Peyer's patch (tissue), 4 donors: ENCODE data around the gene A3GALT2. TPM values are rescaled to one million over a fixed set of nuclear protein-coding genes. Genes with fewer than 3 reads are reported as not detected.

ENCODE experiments used
- DNase-seq, 3 donors: peaks; one replicate each; pipeline ENCODE4 v3.0.0-alpha.2; 2017 to 2019
- H3K27ac ChIP-seq, 4 donors: fragments of 200-600 bp; sonication (generic); one replicate each; pipeline ENCODE4 v1.5.1; 2016 to 2019
- H3K27me3 ChIP-seq, 2 donors: fragments of 200-600 bp; sonication (generic); one replicate each; pipeline ENCODE4 v1.5.1; 2019
- H3K36me3 ChIP-seq, 3 donors: fragments of 200-600 bp; sonication (generic); one replicate each; pipeline ENCODE4 v1.5.1; 2016 to 2019
- H3K4me1 ChIP-seq, 4 donors: fragments of 200-600 bp; sonication (generic); one replicate each; pipeline ENCODE4 v1.5.1; 2016 to 2019
- H3K4me3 ChIP-seq, 4 donors: fragments of 200-600 bp; sonication (generic); 1 replicate in 3 of 4; 2 replicates in 1 of 4; pipeline ENCODE4 v1.5.1; 2016 to 2019; ENCODE audit warnings: mild to moderate bottlenecking in 1 of 4
- H3K9me3 ChIP-seq, 4 donors: fragments of 200-600 bp; sonication (generic); one replicate each; pipeline ENCODE4 v1.5.1; 2016 to 2019; ENCODE audit warnings: mild to moderate bottlenecking in 1 of 4
- CTCF ChIP-seq, 6 experiments: fragments of 450-650 bp in 4 of 6; fragments of 200-600 bp in 2 of 6; sonication (generic) in 1 of 6; IDR thresholded peaks; one replicate each; pipeline ENCODE4 v1.5.1; 2017 to 2019; ENCODE audit warnings: antibody characterized with exemption in 6 of 6, mild to moderate bottlenecking in 3 of 6, moderate library complexity in 1 of 6
- POLR2A ChIP-seq, 2 donors: fragments of 450-650 bp; IDR thresholded peaks; one replicate each; pipeline ENCODE4 v1.5.1; 2017; ENCODE audit warnings: antibody characterized with exemption in 2 of 2, mild to moderate bottlenecking in 2 of 2, moderate library complexity in 2 of 2
- total RNA-seq, 4 donors: library from RNA; depleted of rRNA; stranded (reverse); fragments of >200 nt; gene quantifications; one replicate each; pipeline ENCODE4 v1.1.0, GENCODE V29; 2016

Gene A3GALT2
- total RNA-seq = not detected

GRCh38 chr1:33320619-33321165, at the start of gene A3GALT2:
TSS of gene A3GALT2 (minus strand) at chr1:33321098. CDS start at chr1:33321098, 0 bp downstream.
- Histone ChIP-seq H3K27me3 (no peaks in the 10 kb centered on the region), H3K36me3 (peaks cover 0 to 37% (median 4%) of the 10 kb centered on the region in 3 donors), H3K9me3 (no peaks in the 10 kb centered on the region), H3K4me3 (no peak within 1 kb of the TSS), H3K4me1 (no peaks in the 10 kb centered on the region), H3K27ac (no peak within 1 kb of the TSS)
- DNase-seq = peak in 1 of 3 donors; percentile 30
- TF ChIP-seq CTCF (IDR thresholded peaks at IDR 0.05) (no peak), POLR2A (IDR thresholded peaks at IDR 0.05) (no peak)

- Histone ChIP-seq H3K4me1 (peaks cover 0 to 21% (median 0%) of the 10 kb centered on the region in 4 donors), H3K36me3 (no peaks in the 10 kb centered on the region), H3K27ac (no peak overlapping the region), H3K9me3 (no peaks in the 10 kb centered on the region), H3K4me3 (no peak overlapping the region), H3K27me3 (no peaks in the 10 kb centered on the region)
- no peak for TF ChIP-seq CTCF (IDR thresholded peaks at IDR 0.05)
- DNase-seq = no peak
Observed at GRCh38 chr1:33370301-33370700, 49.4 kb upstream of the A3GALT2 start.

GRCh38 chr1:33369764-33370163, 48.9 kb upstream of the A3GALT2 start:
- Histone ChIP-seq H3K36me3 (no peaks in the 10 kb centered on the region), H3K27ac (no peak overlapping the region), H3K27me3 (no peaks in the 10 kb centered on the region), H3K9me3 (no peaks in the 10 kb centered on the region), H3K4me1 (peaks cover 0 to 21% (median 0%) of the 10 kb centered on the region in 4 donors), H3K4me3 (no peak overlapping the region)
- no peak for DNase-seq
- TF ChIP-seq POLR2A (IDR thresholded peaks at IDR 0.05) = no peak
- no peak for TF ChIP-seq CTCF (IDR thresholded peaks at IDR 0.05)

GRCh38 chr1:33369081-33369480, 48.2 kb upstream of the A3GALT2 start:
- H3K4me3 ChIP-seq = no peak overlapping the region
- no peaks in the 10 kb centered on the region for H3K27me3 ChIP-seq
- H3K9me3 ChIP-seq = no peaks in the 10 kb centered on the region
- peaks cover 0 to 21% (median 0%) of the 10 kb centered on the region in 4 donors for H3K4me1 ChIP-seq
- TF ChIP-seq POLR2A (IDR thresholded peaks at IDR 0.05) = no peak
- TF ChIP-seq CTCF (IDR thresholded peaks at IDR 0.05) = no peak
- DNase-seq = no peak
- H3K27ac ChIP-seq = no peak overlapping the region
- H3K36me3 ChIP-seq = no peaks in the 10 kb centered on the region

- H3K36me3 ChIP-seq = no peaks in the 10 kb centered on the region
- peaks cover 0 to 27% (median 0%) of the 10 kb centered on the region in 4 donors for H3K4me1 ChIP-seq
Observed at GRCh38 chr1:33368431-33368830, 47.5 kb upstream of the A3GALT2 start.

More at GRCh38 chr1:33368431-33368830, 47.5 kb upstream of the A3GALT2 start:
- Histone ChIP-seq H3K9me3 (no peaks in the 10 kb centered on the region), H3K4me3 (no peak overlapping the region), H3K27ac (no peak overlapping the region), H3K27me3 (no peaks in the 10 kb centered on the region)
- no peak for DNase-seq
- TF ChIP-seq POLR2A (IDR thresholded peaks at IDR 0.05) = no peak
- TF ChIP-seq CTCF (IDR thresholded peaks at IDR 0.05) = no peak
